Suppressor macrophage (primary cell): ENCODE data around the gene TMEM109.
A peak's percentile ranks its signal among the peaks of the same experiment; 100 is the strongest.

Experiments used
- DNase-seq, 4 experiments: peaks; one replicate each; pipeline ENCODE4 v3.0.0-alpha.2; 2020 to 2022

Gene TMEM109

GRCh38 chr11:60926500-60926899, 12.5 kb downstream of the TMEM109 start:
- DNase-seq, result no peak

- no peak for DNase-seq
Measured at GRCh38 chr11:60927061-60927592, 13.2 kb downstream of the TMEM109 start.

- no peak for DNase-seq
Measured at GRCh38 chr11:60927600-60927999, 13.6 kb downstream of the TMEM109 start.

- no peak for DNase-seq
Measured at GRCh38 chr11:60928563-60929001, 14.6 kb downstream of the TMEM109 start.

GRCh38 chr11:60929764-60930163, 15.8 kb downstream of the TMEM109 start:
- no peak for DNase-seq

GRCh38 chr11:60930394-60930793, 16.4 kb downstream of the TMEM109 start:
- no peak for DNase-seq

GRCh38 chr11:60931917-60932316, 18.0 kb downstream of the TMEM109 start:
- no peak for DNase-seq

- DNase-seq, result no peak
Measured at GRCh38 chr11:60932605-60933356, 18.8 kb downstream of the TMEM109 start.

GRCh38 chr11:60933416-60934123, 19.6 kb downstream of the TMEM109 start:
- peak in 3 of 4 experiments; percentile 40 to 46 (median 40) for DNase-seq

GRCh38 chr11:60934124-60934789, 20.3 kb downstream of the TMEM109 start:
- peak in 1 of 4 experiments; percentile 40 for DNase-seq

- peak in 1 of 4 experiments; percentile 49 for DNase-seq
Measured at GRCh38 chr11:60934790-60935605, 21.0 kb downstream of the TMEM109 start.

- DNase-seq, result peak in 1 of 4 experiments; percentile 46
Measured at GRCh38 chr11:60935676-60936442, 21.9 kb downstream of the TMEM109 start.

GRCh38 chr11:60936467-60937143, 22.6 kb downstream of the TMEM109 start:
- no peak for DNase-seq

GRCh38 chr11:60937144-60937527, 23.2 kb downstream of the TMEM109 start:
- DNase-seq, result no peak

GRCh38 chr11:60937811-60938210, 23.9 kb downstream of the TMEM109 start:
- DNase-seq, result no peak

GRCh38 chr11:60938500-60938899, 24.5 kb downstream of the TMEM109 start:
- no peak for DNase-seq

GRCh38 chr11:60939301-60939700, 25.3 kb downstream of the TMEM109 start:
- DNase-seq, result no peak

- DNase-seq, result no peak
Measured at GRCh38 chr11:60939855-60940254, 25.9 kb downstream of the TMEM109 start.

- no peak for DNase-seq
Measured at GRCh38 chr11:60941371-60942119, 27.6 kb downstream of the TMEM109 start.

GRCh38 chr11:60942219-60942618, 28.3 kb downstream of the TMEM109 start:
- DNase-seq, result no peak
